OCI-LY7 (cell line): ENCODE results near the gene FLNC. TPM values are rescaled to one million over a fixed set of nuclear protein-coding genes. Genes with fewer than 3 reads are reported as not detected.
A peak's percentile ranks its signal among the peaks of the same experiment; 100 is the strongest.

ENCODE experiments used
- BruUV-seq: library from RNA; stranded (reverse); fragments of 400-500 nt; replicated peaks from 2 replicates; lab custom pipeline; 2021; lab: Mats Ljungman, UMichigan
- CTCF ChIA-PET: fragments of 300-600 bp; sonication (Branson Sonifier 250); formaldehyde crosslinking; loops from one replicate; lab custom pipeline; 2022; ENCODE audit warnings: antibody characterized with exemption; ENCODE audit not compliant: unreplicated experiment; lab: Charles Lee
- POLR2A ChIA-PET: fragments of 300-600 bp; sonication (Branson Sonifier 250); formaldehyde crosslinking; loops from one replicate; lab custom pipeline; 2022; ENCODE audit warnings: antibody characterized with exemption; lab: Charles Lee
- DNase-seq: peaks from one replicate; pipeline ENCODE4 v3.0.0-alpha.2; 2015; ENCODE audit warnings: low spot score
- H2AFZ ChIP-seq: fragments of 200-600 bp; sonication (generic), shearing (Covaris generic); 2 replicates; pipeline ENCODE4 v1.6.1; 2014; ENCODE audit warnings: mild to moderate bottlenecking, antibody characterized with exemption, low read length, moderate library complexity
- H3K27ac ChIP-seq: fragments of 200-600 bp; sonication (generic); 2 replicates; pipeline ENCODE4 v1.5.1; 2014; ENCODE audit warnings: mixed run types, low read depth, mild to moderate bottlenecking, moderate library complexity, low read length, inconsistent platforms; ENCODE audit not compliant: poor library complexity, severe bottlenecking
- H3K36me3 ChIP-seq: fragments of 200-600 bp; sonication (generic); 2 replicates; pipeline ENCODE4 v1.6.1; 2014; ENCODE audit warnings: mild to moderate bottlenecking, antibody characterized with exemption, low read length, moderate library complexity, mixed read lengths; ENCODE audit not compliant: insufficient read depth
- H3K4me1 ChIP-seq: fragments of 200-600 bp; sonication (generic); 2 replicates; pipeline ENCODE4 v1.5.1; 2014; ENCODE audit warnings: mild to moderate bottlenecking, low read length; ENCODE audit not compliant: insufficient read depth, poor library complexity, severe bottlenecking
- H3K4me2 ChIP-seq: fragments of 200-600 bp; sonication (generic); 2 replicates; pipeline ENCODE4 v1.6.1; 2014; ENCODE audit warnings: mild to moderate bottlenecking, low read length
- H3K4me3 ChIP-seq: fragments of 200-600 bp; sonication (generic); 2 replicates; pipeline ENCODE4 v1.5.1; 2014; ENCODE audit warnings: mild to moderate bottlenecking, low read depth, low read length; ENCODE audit not compliant: poor library complexity, severe bottlenecking
- H3K79me2 ChIP-seq: fragments of 200-600 bp; sonication (generic); 2 replicates; pipeline ENCODE4 v1.6.1; 2016; ENCODE audit warnings: low read depth, mild to moderate bottlenecking, low read length, moderate library complexity, mixed read lengths; ENCODE audit not compliant: insufficient read depth
- H3K9me2 ChIP-seq: fragments of 200-600 bp; sonication (generic); 2 replicates; pipeline ENCODE4 v1.6.1; 2016; ENCODE audit warnings: mild to moderate bottlenecking, low read length, mixed read lengths; ENCODE audit not compliant: insufficient read depth
- H3K9me3 ChIP-seq: fragments of 200-600 bp; sonication (generic); 2 replicates; pipeline ENCODE4 v1.6.1; 2014; ENCODE audit warnings: mild to moderate bottlenecking, mixed run types, low read length, mixed read lengths
- H4K20me1 ChIP-seq: fragments of 200-600 bp; sonication (generic); 2 replicates; pipeline ENCODE4 v1.6.1; 2014; ENCODE audit warnings: mild to moderate bottlenecking, antibody characterized with exemption, low read length, moderate library complexity, mixed read lengths; ENCODE audit not compliant: insufficient read depth
- EZH2phosphoT487 ChIP-seq: fragments of 200-600 bp; sonication (generic); IDR thresholded peaks from 2 replicates; pipeline ENCODE4 v1.6.1; 2018; ENCODE audit warnings: low read depth, borderline replicate concordance, mild to moderate bottlenecking, mixed run types, antibody characterized with exemption, low read length, moderate library complexity, mixed read lengths
- intact Hi-C: fragments of 100-400 bp; cut with micrococcal nuclease; formaldehyde crosslinking; loops from one replicate; pipeline ENCODE4 v1.10.0; 2022; ENCODE audit not compliant: unreplicated experiment
- total RNA-seq, 2 experiments: library from RNA; depleted of rRNA in 1 of 2; stranded (reverse); fragments of >200 nt in 1 of 2; shearing (Covaris generic) in 1 of 2; gene quantifications; 2 replicates each; pipeline ENCODE4 v1.2.3, GENCODE V29; 2014 to 2022
- TF ChIP-seq, protein P1 (sequence below): fragments of 200-600 bp; sonication (generic); conservative IDR thresholded peaks from 2 replicates; pipeline ENCODE4 v1.5.1; 2014; ENCODE audit warnings: mild to moderate bottlenecking, antibody characterized with exemption, low read length, moderate library complexity, mixed read lengths

The FLNC gene
- total RNA-seq, 2 experiments from 2014 or later: 0.03 to 0.06 TPM

DNA sequence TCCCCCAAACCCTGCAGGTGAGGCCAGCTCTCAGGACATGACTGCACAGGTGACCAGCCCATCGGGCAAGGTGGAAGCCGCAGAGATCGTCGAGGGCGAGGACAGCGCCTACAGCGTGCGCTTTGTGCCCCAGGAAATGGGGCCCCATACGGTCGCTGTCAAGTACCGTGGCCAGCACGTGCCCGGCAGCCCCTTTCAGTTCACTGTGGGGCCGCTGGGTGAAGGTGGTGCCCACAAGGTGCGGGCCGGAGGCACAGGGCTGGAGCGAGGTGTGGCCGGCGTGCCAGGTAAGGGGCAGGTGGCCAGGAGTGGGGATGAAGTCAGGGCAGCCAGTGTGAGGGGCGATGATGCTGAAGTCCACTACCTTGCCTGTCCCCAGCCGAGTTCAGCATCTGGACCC is 24.2 kb downstream of the FLNC start:
- Histone ChIP-seq H3K36me3 (no peaks in the 10 kb centered on the region), H3K79me2 (no peaks in the 10 kb centered on the region), H3K4me1 (peaks cover 6% of the 10 kb centered on the region), H3K9me2 (no peaks in the 10 kb centered on the region), H4K20me1 (no peaks in the 10 kb centered on the region), H3K4me2 (no peak overlapping the region), H2AFZ (no peak overlapping the region), H3K4me3 (no peak overlapping the region), H3K9me3 (no peaks in the 10 kb centered on the region), H3K27ac (no peak overlapping the region)
- no peak for TF ChIP-seq EZH2phosphoT487
- TF ChIP-seq, protein P1, sequence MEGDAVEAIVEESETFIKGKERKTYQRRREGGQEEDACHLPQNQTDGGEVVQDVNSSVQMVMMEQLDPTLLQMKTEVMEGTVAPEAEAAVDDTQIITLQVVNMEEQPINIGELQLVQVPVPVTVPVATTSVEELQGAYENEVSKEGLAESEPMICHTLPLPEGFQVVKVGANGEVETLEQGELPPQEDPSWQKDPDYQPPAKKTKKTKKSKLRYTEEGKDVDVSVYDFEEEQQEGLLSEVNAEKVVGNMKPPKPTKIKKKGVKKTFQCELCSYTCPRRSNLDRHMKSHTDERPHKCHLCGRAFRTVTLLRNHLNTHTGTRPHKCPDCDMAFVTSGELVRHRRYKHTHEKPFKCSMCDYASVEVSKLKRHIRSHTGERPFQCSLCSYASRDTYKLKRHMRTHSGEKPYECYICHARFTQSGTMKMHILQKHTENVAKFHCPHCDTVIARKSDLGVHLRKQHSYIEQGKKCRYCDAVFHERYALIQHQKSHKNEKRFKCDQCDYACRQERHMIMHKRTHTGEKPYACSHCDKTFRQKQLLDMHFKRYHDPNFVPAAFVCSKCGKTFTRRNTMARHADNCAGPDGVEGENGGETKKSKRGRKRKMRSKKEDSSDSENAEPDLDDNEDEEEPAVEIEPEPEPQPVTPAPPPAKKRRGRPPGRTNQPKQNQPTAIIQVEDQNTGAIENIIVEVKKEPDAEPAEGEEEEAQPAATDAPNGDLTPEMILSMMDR: no peak
- CTCF ChIA-PET: no interaction called here
- intact Hi-C loops: no loop called here
- no peak for DNase-seq
- POLR2A ChIA-PET: no interaction called here
- no TSS peak for BruUV-seq

GRCh38 chr7:128855559-128855958 is 25.4 kb downstream of the FLNC start:
- H3K4me3 ChIP-seq: no peak overlapping the region
- ChIA-PET CTCF (interaction anchor here (0.6 kb wide), 1 partner anchor 45 kb away, joined by 3 read pairs; no protein-coding TSS in a partner anchor), POLR2A (interaction anchor here (1.0 kb wide), 1 partner anchor 234 kb away, joined by 6 read pairs; no protein-coding TSS in a partner anchor)
- H3K9me2 ChIP-seq: no peaks in the 10 kb centered on the region
- H3K79me2 ChIP-seq: no peaks in the 10 kb centered on the region
- TF ChIP-seq, protein P1: no peak
- TF ChIP-seq EZH2phosphoT487: no peak
- H4K20me1 ChIP-seq: no peaks in the 10 kb centered on the region
- no TSS peak for BruUV-seq
- no peak overlapping the region for H3K27ac ChIP-seq
- intact Hi-C loops: no loop called here
- no peak overlapping the region for H3K4me2 ChIP-seq
- peak; percentile 32 for DNase-seq
- no peaks in the 10 kb centered on the region for H3K9me3 ChIP-seq
- peaks cover 18% of the 10 kb centered on the region for H3K4me1 ChIP-seq
- no peak overlapping the region for H2AFZ ChIP-seq
- H3K36me3 ChIP-seq: no peaks in the 10 kb centered on the region

DNA sequence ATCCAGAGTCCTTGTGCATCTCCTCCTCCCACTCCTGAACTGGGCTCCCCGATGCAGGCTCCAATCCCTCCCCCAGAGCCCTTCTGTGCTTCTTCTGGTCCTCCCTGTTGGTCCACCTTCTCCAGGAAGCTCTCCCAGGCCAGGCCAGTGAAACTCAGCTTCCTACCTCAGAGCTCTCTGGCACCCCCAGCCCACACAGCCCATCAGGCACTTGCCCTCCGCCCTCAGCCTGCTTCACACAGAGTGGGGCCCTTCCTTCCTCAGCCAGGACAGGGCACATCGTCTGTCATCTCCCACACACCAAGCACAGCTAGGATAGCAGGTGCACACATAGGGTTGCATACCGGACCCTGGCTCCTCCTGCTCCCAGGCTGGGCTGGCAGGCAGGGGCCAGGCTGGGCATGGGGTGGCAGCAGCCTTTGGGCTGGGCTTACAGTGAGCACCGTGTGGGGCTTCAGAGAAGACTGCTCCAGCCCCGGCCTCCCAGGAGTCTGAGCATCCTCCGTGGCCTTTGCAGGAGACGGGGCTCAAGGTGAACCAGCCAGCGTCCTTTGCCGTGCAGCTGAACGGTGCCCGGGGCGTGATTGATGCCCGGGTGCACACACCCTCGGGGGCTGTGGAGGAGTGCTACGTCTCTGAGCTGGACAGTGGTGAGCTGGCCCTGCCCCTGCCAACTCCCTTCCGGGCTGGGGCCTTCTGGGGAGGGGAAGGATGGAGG is 26.0 kb downstream of the FLNC start:
- ChIA-PET POLR2A (interaction anchor here (1.0 kb wide), 1 partner anchor 234 kb away, joined by 6 read pairs; no protein-coding TSS in a partner anchor), CTCF (interaction anchor here (0.6 kb wide), 1 partner anchor 46 kb away, joined by 3 read pairs; no protein-coding TSS in a partner anchor)
- Histone ChIP-seq H3K4me3 (no peak overlapping the region), H3K4me1 (peaks cover 18% of the 10 kb centered on the region), H2AFZ (no peak overlapping the region), H3K9me2 (no peaks in the 10 kb centered on the region), H3K4me2 (no peak overlapping the region), H3K79me2 (no peaks in the 10 kb centered on the region), H4K20me1 (no peaks in the 10 kb centered on the region), H3K36me3 (no peaks in the 10 kb centered on the region), H3K27ac (no peak overlapping the region), H3K9me3 (no peaks in the 10 kb centered on the region)
- BruUV-seq: no TSS peak
- no peak for DNase-seq
- TF ChIP-seq, protein P1: no peak
- no peak for TF ChIP-seq EZH2phosphoT487
- intact Hi-C loops: no loop called here
